LNCaP clone FGC (cell line): ENCODE results near the gene ARPC1B.

Experiments
- DNase-seq: peaks from one replicate; pipeline ENCODE4 v3.0.0-alpha.2; 2011; ENCODE audit warnings: low read depth
- H3K4me3 ChIP-seq: 2 replicates; pipeline ENCODE4 v1.5.1; 2011; ENCODE audit warnings: mild to moderate bottlenecking, low read depth, low read length, control low read depth
- TF ChIP-seq, protein P1 (sequence below): IDR thresholded peaks from 2 replicates; pipeline ENCODE4 v1.5.1; 2012; ENCODE audit warnings: mild to moderate bottlenecking; ENCODE audit not compliant: control insufficient read depth, insufficient read depth; ENCODE audit errors: extremely low read depth

ARPC1B gene

GRCh38 chr7:99398891-99399445 lies 24.4 kb downstream of the ARPC1B start:
- H3K4me3 ChIP-seq, result no peak overlapping the region
- TF ChIP-seq, protein P1, sequence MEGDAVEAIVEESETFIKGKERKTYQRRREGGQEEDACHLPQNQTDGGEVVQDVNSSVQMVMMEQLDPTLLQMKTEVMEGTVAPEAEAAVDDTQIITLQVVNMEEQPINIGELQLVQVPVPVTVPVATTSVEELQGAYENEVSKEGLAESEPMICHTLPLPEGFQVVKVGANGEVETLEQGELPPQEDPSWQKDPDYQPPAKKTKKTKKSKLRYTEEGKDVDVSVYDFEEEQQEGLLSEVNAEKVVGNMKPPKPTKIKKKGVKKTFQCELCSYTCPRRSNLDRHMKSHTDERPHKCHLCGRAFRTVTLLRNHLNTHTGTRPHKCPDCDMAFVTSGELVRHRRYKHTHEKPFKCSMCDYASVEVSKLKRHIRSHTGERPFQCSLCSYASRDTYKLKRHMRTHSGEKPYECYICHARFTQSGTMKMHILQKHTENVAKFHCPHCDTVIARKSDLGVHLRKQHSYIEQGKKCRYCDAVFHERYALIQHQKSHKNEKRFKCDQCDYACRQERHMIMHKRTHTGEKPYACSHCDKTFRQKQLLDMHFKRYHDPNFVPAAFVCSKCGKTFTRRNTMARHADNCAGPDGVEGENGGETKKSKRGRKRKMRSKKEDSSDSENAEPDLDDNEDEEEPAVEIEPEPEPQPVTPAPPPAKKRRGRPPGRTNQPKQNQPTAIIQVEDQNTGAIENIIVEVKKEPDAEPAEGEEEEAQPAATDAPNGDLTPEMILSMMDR, result no peak
- no peak for DNase-seq

DNA sequence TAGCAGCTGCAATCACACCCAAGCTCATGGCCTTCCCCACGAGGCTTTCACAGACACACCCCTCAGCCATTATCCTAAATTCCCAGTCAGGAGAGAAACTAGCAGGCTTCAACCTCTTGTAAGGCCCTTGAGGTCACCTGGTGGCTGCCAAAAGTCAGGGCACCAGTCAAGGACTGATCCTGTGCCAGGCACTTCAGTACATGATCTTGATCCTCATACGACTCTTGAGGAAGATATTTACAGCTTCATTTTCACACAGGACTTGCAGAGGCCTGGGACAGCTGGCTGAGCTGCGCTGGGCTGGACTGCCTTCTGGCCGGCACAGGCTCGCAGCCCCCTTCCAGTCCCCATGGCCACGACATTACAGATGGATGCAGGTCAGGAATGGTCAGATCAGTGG lies 25.1 kb downstream of the ARPC1B start:
- DNase-seq, result no peak
- TF ChIP-seq, protein P1, result no peak
- H3K4me3 ChIP-seq, result no peak overlapping the region

DNA sequence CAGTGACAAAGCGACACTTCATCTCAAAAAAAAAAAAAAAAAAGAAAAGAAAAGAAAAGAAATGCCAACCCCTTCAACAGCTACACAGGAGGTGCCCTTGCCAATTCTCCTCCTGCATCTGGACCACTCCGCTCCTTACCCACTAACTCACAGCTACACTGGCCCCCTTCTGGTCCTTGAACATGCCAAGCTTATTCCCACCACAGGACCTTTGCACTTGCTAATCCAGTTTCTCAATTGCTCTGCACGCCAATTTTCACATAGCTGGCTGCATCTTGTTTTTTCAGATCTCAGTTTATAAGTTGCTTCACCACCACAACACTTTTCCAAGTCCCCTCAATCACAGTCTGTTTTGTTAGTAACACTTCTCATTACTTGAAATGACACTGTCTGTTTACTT lies 28.3 kb downstream of the ARPC1B start:
- H3K4me3 ChIP-seq, result no peak overlapping the region
- TF ChIP-seq, protein P1, result no peak
- DNase-seq, result no peak

DNA sequence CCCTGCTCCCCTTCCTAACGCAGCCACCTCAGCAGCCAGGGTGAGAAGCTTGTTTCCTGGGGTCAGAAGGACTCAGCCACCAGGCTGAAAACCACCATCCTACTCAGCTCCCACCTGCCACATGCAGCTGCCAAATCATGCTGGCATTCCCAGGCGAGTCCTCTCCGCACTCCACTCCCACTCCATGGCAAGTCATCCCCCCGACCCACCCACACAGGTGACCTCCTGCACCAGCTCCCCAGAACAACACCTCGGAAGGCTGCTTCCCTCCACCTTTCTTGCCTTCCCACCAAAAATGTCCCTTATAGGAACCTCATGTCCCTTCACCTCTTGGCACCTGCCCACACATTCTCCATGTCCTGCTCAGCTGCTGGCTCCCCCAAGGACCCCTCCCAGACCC lies 29.2 kb downstream of the ARPC1B start:
- TF ChIP-seq, protein P1, result no peak
- DNase-seq, result no peak

DNA sequence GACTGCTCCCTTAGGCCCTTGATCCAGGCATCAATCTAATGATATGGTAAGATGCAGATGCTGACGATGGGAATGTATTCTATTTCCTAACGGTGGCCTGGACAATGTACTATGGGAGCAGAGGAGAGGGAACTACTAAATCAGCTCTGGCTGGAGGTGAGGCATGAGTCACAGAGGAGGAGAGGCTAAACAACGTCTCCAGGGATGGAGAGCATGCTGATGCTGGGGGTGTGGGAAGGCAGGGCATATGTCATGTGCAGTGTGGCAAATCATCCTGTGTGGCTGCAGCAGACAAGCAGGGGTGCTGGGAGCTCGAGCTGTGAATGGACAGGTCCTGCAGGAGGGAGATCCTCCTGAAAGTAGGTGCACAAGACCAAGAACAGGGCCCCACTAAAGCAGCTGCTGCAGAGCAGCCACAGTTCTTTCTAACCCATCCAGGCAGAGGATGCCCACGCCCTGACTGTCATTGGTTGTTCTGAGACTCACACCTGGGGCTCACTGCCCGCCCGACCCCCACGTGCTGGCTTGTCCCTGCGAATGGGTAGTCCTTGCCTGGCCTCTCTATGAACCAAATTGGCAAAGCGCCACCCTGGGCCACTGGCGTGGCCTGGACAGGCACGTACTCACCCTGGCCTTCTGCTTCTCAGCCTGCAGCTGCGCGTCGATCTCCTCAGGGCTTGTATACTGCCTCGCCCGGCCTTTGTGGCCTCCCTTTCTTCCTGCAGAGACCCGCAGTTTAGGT lies 29.9 kb downstream of the ARPC1B start:
- TF ChIP-seq, protein P1, result no peak
- no peak for DNase-seq
- no peak overlapping the region for H3K4me3 ChIP-seq

More for the DNA sequence above, 29.2 kb downstream of the ARPC1B start:
- no peak overlapping the region for H3K4me3 ChIP-seq

- TF ChIP-seq, protein P1, result no peak
- DNase-seq, result no peak
These were observed 30.4 kb downstream of the ARPC1B start for GRCh38 chr7:99404977-99405320.

GRCh38 chr7:99406557-99406956 lies 32.0 kb downstream of the ARPC1B start:
- no peak for DNase-seq
- TF ChIP-seq, protein P1, result no peak
- peak overlapping the region; percentile 93 for H3K4me3 ChIP-seq

More at GRCh38 chr7:99404977-99405320, 30.4 kb downstream of the ARPC1B start:
- H3K4me3 ChIP-seq, result no peak overlapping the region
